Body of pancreas (tissue), 4 donors: ENCODE results near the gene PLEKHG5. TPM values are rescaled to one million over a fixed set of nuclear protein-coding genes. Genes with fewer than 3 reads are reported as not detected.

Experiments
- ATAC-seq: fragments of 150-250 bp; one replicate; pipeline ENCODE4 v1.9.1; 2016
- DNase-seq, 4 donors: peaks; one replicate each; pipeline ENCODE4 v3.0.0-alpha.2; 2019
- H3K27ac ChIP-seq, 4 donors: fragments of 200-600 bp; sonication (generic); 1 replicate in 3 of 4; 2 replicates in 1 of 4; pipeline versions ENCODE4 v1.5.1 to v1.6.1; 2016 to 2019; ENCODE audit warnings: mild to moderate bottlenecking in 1 of 4, mixed read lengths in 1 of 4, moderate library complexity in 1 of 4
- H3K27me3 ChIP-seq, 2 donors: fragments of 200-600 bp; sonication (generic); one replicate each; pipeline ENCODE4 v1.6.0; 2016; ENCODE audit warnings: mild to moderate bottlenecking in 1 of 2
- H3K36me3 ChIP-seq, 2 donors: fragments of 200-600 bp; sonication (generic); replicated peaks in 1 of 2; 2 replicates each; pipeline ENCODE4 v1.5.1; 2016; ENCODE audit warnings: low read depth in 2 of 2; ENCODE audit not compliant: insufficient read depth in 1 of 2
- H3K4me1 ChIP-seq: fragments of 200-600 bp; sonication (generic); one replicate; pipeline ENCODE4 v1.6.0; 2016
- H3K4me3 ChIP-seq, 2 donors: fragments of 200-600 bp; sonication (generic); 1 replicate in 1 of 2; 2 replicates in 1 of 2; pipeline ENCODE4 v1.5.1; 2016 to 2019
- H3K9me3 ChIP-seq, 3 donors: fragments of 200-600 bp; sonication (generic); 1 replicate in 2 of 3; 2 replicates in 1 of 3; pipeline ENCODE4 v1.5.1; 2016
- CTCF ChIP-seq, 7 experiments: fragments of 450-650 bp in 4 of 7; fragments of 200-600 bp in 3 of 7; sonication (generic) in 3 of 7; IDR thresholded peaks; one replicate each; pipeline ENCODE4 v1.5.1; 2016 to 2019; ENCODE audit warnings: antibody characterized with exemption in 7 of 7
- POLR2A ChIP-seq, 3 donors: fragments of 450-650 bp; IDR thresholded peaks; one replicate each; pipeline ENCODE4 v1.6.1; 2016; ENCODE audit warnings: antibody characterized with exemption in 3 of 3, mild to moderate bottlenecking in 2 of 3
- WGBS, 2 donors: methylation state at CpG; one replicate each; pipeline ENCODE4 v1.1.5; 2017; 5-methylcytosine and 5-hydroxymethylcytosine counted together
- intact Hi-C: fragments of 100-400 bp; cut with DNase I; formaldehyde crosslinking; loops from one replicate; pipeline ENCODE4 v1.15.1; 2023
- microRNA-seq, 2 donors: library from miRNA; unstranded; fragments of <30 nt; microRNA quantifications; one replicate each; pipeline ENCODE4, GENCODE V29; 2016; ENCODE audit warnings: borderline number of aligned reads in 2 of 2, borderline replicate concordance in 2 of 2
- small RNA-seq: library from RNA; depleted of rRNA; stranded (forward); fragments of <200 nt; gene quantifications from one replicate; pipeline ENCODE3, GENCODE V24; 2016
- total RNA-seq, 2 donors: library from RNA; depleted of rRNA; stranded (reverse); fragments of >200 nt; gene quantifications; one replicate each; pipeline ENCODE4 v1.1.0, GENCODE V29; 2016

The PLEKHG5 gene
- total RNA-seq, 2 donors from 2014 or later = 5.2 to 8.6 TPM

GRCh38 chr1:6417961-6418667, 73.4 kb downstream of the PLEKHG5 start:
- no peak for ATAC-seq
- H3K4me1 ChIP-seq = peaks cover 42% of the 10 kb centered on the region
- no peak for DNase-seq
- 43 to 46% methylated on average over 6 to 8 of the region's 8 CpGs for WGBS, 2 donors
- H3K9me3 ChIP-seq = no peaks in the 10 kb centered on the region
- peaks cover 0 to 38% of the 10 kb centered on the region in 2 donors for H3K27me3 ChIP-seq
- TF ChIP-seq CTCF (IDR thresholded peaks at IDR 0.05) = no peak
- no peak for TF ChIP-seq POLR2A (IDR thresholded peaks at IDR 0.05)
- intact Hi-C loops = no loop called here
- H3K27ac ChIP-seq = no peak overlapping the region
- H3K36me3 ChIP-seq = no peaks in the 10 kb centered on the region
- H3K4me3 ChIP-seq = no peak overlapping the region

Small RNA genes within 50 kb of the gene (microRNA-seq; reads per million reads assigned to microRNA genes)
- 0 reads per million in 2 donors for gene MIR4252

Small RNA genes within 50 kb of the gene (small RNA-seq; reads per million reads assigned to genes)
- gene MIR4252 = not detected
- gene RNU6-731P = not detected

Other genes with a start within 250 kb of the PLEKHG5 start
- not detected for gene HES3, start 247.5 kb downstream of the PLEKHG5 start, total RNA-seq
- gene GPR153, start 230.6 kb downstream of the PLEKHG5 start, total RNA-seq = 1 to 10 TPM; 2.3 to 4.9 TPM
- gene ACOT7, start 97.9 kb downstream of the PLEKHG5 start, total RNA-seq = 10 to 100 TPM in 1 of 2 donors, 1 to 10 TPM in 1; 6.0 to 33.0 TPM
- under 1 TPM in 1 of 2 donors, not detected in 1; 0.26 TPM for gene HES2, start 71.7 kb downstream of the PLEKHG5 start, total RNA-seq
- 1 to 10 TPM in 1 of 2 donors, under 1 TPM in 1; 0.26 to 4.0 TPM for gene ESPN, start 66.9 kb downstream of the PLEKHG5 start, total RNA-seq
- gene TNFRSF25, start 25.5 kb downstream of the PLEKHG5 start, total RNA-seq = 10 to 100 TPM in 1 of 2 donors, 1 to 10 TPM in 1; 4.2 to 23.1 TPM
- gene NOL9, start 62.8 kb upstream of the PLEKHG5 start, total RNA-seq = 10 to 100 TPM; 13.7 to 27.4 TPM
- gene TAS1R1, start 63.6 kb upstream of the PLEKHG5 start, total RNA-seq = not detected
- gene ZBTB48, start 88.3 kb upstream of the PLEKHG5 start, total RNA-seq = 10 to 100 TPM; 17.4 to 37.6 TPM
- 10 to 100 TPM; 38.4 to 60.0 TPM for gene KLHL21, start 111.2 kb upstream of the PLEKHG5 start, total RNA-seq
- 1 to 10 TPM; 6.2 to 9.6 TPM for gene PHF13, start 122.1 kb upstream of the PLEKHG5 start, total RNA-seq
- 10 to 100 TPM; 11.9 to 18.9 TPM for gene THAP3, start 133.2 kb upstream of the PLEKHG5 start, total RNA-seq
- gene DNAJC11, start 210.1 kb upstream of the PLEKHG5 start, total RNA-seq = 10 to 100 TPM; 16.1 to 88.3 TPM